GM18502 (cell line): ENCODE measurements around the gene FBXW10.
"Not testable (repeated sequence)": the region's sequence is repeated elsewhere in the genome, so short reads cannot be mapped to it uniquely, and the experiment has no call there.

Experiments
- ATAC-seq: cut with Tn5 transposase; IDR thresholded peaks from one replicate; pipeline ENCODE4 v1.9.1; 2021; ENCODE audit warnings: mild to moderate bottlenecking; ENCODE audit not compliant: unreplicated experiment, poor library complexity

The FBXW10 gene

GRCh38 chr17:18816489-18817371 is 72.9 kb downstream of the FBXW10 start:
- ATAC-seq, result not testable (repeated sequence)

DNA sequence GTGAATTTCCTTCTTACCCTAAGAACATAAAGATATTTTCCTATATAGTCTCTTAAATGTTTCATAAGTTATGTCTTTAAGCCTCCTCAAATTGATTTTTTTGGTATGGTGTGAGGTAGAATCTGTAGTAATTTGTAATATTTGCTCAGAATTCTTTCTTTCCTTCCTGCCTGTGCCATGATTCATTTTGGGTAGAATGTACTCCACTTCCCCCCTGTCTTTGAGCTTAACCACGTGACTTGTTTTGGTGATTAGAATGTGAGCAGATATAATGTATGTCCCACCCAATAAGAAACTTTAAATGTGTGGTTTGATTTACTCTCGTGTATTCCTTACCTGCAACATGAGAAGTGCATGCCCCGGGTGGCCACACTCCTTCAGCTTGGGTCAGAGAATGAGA is 77.6 kb downstream of the FBXW10 start:
- ATAC-seq, result not testable (repeated sequence)

DNA sequence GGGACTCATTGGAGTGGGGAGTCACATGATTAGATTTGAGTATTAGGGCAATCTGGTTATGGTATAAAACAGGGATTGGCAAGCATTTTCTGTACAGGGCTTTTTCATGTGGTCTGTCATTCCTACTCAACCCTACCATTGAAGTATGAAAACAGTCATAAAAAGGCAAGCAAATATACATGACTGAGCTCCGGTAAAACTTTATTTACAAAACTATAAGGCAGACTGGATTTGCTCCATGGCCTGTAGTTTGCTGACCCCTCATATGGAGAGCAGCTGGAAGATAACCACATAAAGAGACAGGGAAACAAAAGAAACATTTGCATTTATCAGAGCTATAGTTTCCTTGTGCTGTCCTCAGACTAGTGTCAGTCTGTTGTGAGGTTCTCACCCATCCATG is 83.8 kb downstream of the FBXW10 start:
- not testable (repeated sequence) for ATAC-seq
